ENCODE results near the gene POMT1.
"Not testable (repeated sequence)": the region's sequence is repeated elsewhere in the genome, so short reads cannot be mapped to it uniquely, and the experiment has no call there.

Gene POMT1

GRCh38 chr9:131499254-131499767 is 3.4 kb upstream of the POMT1 start:
- DNase-seq (ENCODE audit: low spot score) = no peak

- no peak for DNase-seq (ENCODE audit: low spot score)
These were observed 2.3 kb upstream of the POMT1 start for GRCh38 chr9:131500377-131500776.

- no peak for DNase-seq (ENCODE audit: low spot score)
These were observed 1.7 kb upstream of the POMT1 start for GRCh38 chr9:131500939-131501541.

GRCh38 chr9:131503626-131504465 is 1.1 kb downstream of the POMT1 start:
- DNase-seq (ENCODE audit: low spot score) = no peak

- DNase-seq (ENCODE audit: low spot score) = no peak
These were observed 2.3 kb downstream of the POMT1 start for GRCh38 chr9:131505012-131505411.

- DNase-seq (ENCODE audit: low spot score) = no peak
These were observed 8.7 kb downstream of the POMT1 start for GRCh38 chr9:131511416-131511815.

- DNase-seq (ENCODE audit: low spot score) = no peak
These were observed 9.2 kb downstream of the POMT1 start for GRCh38 chr9:131511880-131512279.

GRCh38 chr9:131513177-131513576 is 10.5 kb downstream of the POMT1 start:
- no peak for DNase-seq (ENCODE audit: low spot score)

GRCh38 chr9:131515559-131516031 is 12.9 kb downstream of the POMT1 start:
- not testable (repeated sequence) for DNase-seq (ENCODE audit: low spot score)

GRCh38 chr9:131516100-131516499 is 13.4 kb downstream of the POMT1 start:
- no peak for DNase-seq (ENCODE audit: low spot score)

- no peak for DNase-seq (ENCODE audit: low spot score)
These were observed 14.2 kb downstream of the POMT1 start for GRCh38 chr9:131516930-131517329.

- no peak for DNase-seq (ENCODE audit: low spot score)
These were observed 15.1 kb downstream of the POMT1 start for GRCh38 chr9:131517761-131518190.

GRCh38 chr9:131518553-131518952 is 15.8 kb downstream of the POMT1 start:
- no peak for DNase-seq (ENCODE audit: low spot score)

- DNase-seq (ENCODE audit: low spot score) = no peak
These were observed 17.8 kb downstream of the POMT1 start for GRCh38 chr9:131520503-131520902.

- DNase-seq (ENCODE audit: low spot score) = no peak
These were observed 18.5 kb downstream of the POMT1 start for GRCh38 chr9:131521203-131521602.

GRCh38 chr9:131521822-131522221 is 19.1 kb downstream of the POMT1 start:
- DNase-seq (ENCODE audit: low spot score) = no peak

GRCh38 chr9:131522257-131523085 is 19.8 kb downstream of the POMT1 start:
- DNase-seq (ENCODE audit: low spot score) = no peak

GRCh38 chr9:131523086-131523388 is 20.3 kb downstream of the POMT1 start:
- DNase-seq (ENCODE audit: low spot score) = no peak

- no peak for DNase-seq (ENCODE audit: low spot score)
These were observed 21.0 kb downstream of the POMT1 start for GRCh38 chr9:131523451-131524435.

GRCh38 chr9:131524665-131525315 is 22.1 kb downstream of the POMT1 start:
- DNase-seq (ENCODE audit: low spot score) = no peak
